ENCODE data around the gene ZC3HAV1.

DNA sequence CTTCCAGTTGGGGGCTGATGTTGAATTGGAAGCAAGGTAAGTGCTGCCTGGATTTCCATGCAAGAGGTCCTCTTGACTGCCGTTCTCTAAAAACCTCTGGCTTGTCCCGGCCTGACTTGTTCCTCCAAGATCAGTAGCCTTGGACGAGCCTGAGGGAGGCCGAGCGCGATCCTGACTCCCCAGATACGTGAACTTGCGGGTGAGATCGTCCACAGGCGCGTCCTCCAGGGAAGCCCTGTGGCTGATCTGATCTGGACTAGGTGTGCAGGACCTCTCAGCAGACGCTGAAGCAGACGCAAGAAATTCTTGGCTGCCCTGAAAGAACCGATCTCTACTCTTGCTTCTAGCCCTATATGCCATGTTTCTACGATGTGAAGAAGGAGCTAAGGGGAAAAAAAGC, 29.7 kb downstream of the ZC3HAV1 start:
- TF ChIP-seq, protein P1, sequence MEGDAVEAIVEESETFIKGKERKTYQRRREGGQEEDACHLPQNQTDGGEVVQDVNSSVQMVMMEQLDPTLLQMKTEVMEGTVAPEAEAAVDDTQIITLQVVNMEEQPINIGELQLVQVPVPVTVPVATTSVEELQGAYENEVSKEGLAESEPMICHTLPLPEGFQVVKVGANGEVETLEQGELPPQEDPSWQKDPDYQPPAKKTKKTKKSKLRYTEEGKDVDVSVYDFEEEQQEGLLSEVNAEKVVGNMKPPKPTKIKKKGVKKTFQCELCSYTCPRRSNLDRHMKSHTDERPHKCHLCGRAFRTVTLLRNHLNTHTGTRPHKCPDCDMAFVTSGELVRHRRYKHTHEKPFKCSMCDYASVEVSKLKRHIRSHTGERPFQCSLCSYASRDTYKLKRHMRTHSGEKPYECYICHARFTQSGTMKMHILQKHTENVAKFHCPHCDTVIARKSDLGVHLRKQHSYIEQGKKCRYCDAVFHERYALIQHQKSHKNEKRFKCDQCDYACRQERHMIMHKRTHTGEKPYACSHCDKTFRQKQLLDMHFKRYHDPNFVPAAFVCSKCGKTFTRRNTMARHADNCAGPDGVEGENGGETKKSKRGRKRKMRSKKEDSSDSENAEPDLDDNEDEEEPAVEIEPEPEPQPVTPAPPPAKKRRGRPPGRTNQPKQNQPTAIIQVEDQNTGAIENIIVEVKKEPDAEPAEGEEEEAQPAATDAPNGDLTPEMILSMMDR (IDR thresholded peaks at IDR 0.05; ENCODE audit: borderline replicate concordance, extremely low read depth, low read length, poor library complexity, severe bottlenecking), result no peak
- TF ChIP-seq EZH2 (IDR thresholded peaks at IDR 0.05; ENCODE audit: borderline replicate concordance, low read depth, low read length, severe bottlenecking), result no peak
